ENCODE measurements around the gene OPHN1.
"Not testable (repeated sequence)": the region's sequence is repeated elsewhere in the genome, so short reads cannot be mapped to it uniquely, and the experiment has no call there.

Gene OPHN1

DNA sequence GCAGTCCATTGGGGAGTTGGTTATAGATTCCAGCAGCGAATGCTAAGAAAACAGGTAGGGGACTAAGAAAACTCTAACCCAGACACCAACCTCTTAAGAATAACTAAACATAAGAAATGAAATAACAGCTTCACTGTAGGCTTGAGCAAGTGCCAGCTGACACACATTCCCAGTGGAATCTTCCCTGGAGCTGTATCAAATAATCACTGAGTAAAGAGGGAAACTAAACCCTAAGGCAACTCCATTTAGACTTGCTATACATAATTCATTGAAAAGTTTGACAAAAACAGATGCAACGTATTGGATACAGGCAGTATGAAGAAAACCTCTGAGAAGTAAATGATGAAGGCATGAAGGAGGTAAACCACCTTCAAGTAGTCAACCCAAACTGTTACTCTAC lies 293.5 kb downstream of the OPHN1 start:
- no peak for DNase-seq

DNA sequence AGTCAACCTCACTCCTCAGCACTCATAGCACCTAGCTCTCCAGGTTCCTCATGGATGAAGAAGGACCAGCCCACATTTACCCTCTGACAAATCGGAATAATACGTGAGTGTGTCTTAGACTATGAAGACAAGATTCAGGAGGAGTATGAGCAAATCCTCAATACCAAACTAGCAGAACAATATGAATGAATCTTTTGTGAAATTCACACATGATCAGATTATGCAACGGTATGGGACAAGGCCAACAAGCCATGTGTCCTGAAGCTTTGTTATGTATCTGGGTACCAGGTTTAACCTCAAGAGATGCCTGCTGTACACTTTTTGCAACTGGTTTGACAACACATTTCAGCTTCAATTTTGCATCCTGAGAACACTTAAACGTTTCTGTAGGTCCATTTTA lies 300.1 kb downstream of the OPHN1 start:
- no peak for DNase-seq

DNA sequence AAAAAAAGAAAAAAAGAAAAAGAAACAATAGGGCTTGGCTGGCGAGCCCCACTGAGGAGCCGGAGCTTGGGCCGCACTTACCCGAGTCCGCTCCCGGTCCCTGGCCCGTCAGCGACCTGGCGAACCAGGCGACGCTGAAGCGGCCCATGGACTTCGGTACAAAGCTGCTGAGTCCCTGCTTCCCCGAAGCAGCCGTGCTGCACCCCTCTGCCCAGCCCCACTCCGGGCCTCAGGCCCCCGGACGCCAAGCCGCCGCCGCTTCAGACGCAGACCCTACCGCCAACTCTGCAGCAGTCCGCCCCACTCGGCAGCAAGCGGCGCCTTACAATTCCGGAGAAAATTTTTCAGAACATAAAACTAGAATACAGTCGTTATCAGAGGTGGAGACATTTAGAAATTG lies 300.5 kb downstream of the OPHN1 start:
- no peak for DNase-seq

DNA sequence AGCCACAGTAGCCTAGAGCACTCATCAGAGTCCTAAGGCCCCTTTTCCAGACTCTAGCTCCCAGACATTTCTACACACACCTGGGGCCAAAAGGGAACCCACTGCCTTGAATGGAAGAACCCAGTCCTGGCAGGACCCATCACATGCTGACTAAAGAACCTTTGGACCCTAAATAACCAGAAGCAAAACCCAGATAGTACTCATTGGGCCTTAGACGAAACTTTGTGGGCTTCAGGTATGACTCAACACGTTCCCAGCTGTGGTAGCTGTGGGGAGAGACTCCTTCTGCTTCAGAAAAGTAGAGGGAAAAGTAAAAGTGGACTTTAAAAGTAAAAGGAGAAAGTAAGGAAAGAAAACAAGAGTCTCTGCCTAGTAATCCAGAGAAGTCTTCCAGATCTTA lies 311.5 kb downstream of the OPHN1 start:
- no peak for DNase-seq

DNA sequence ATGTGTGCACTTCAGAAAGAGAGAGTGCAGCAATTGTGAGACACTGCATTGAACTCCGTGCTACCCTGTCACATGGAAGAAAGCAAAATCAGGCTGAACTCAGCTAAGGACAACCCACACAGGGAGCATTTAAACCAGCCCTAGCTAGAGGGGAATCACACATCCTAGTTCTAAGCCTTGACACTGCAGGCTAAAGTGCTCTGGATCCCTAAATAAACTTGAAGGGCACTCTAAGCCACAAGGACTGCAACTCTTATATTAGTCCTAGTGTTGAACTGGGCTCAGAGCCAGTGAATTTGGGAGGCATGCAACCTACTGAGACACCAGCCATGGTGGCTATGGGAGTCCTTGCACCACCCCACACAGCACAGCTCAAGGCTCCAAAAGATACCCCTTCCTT lies 311.9 kb downstream of the OPHN1 start:
- no peak for DNase-seq

DNA sequence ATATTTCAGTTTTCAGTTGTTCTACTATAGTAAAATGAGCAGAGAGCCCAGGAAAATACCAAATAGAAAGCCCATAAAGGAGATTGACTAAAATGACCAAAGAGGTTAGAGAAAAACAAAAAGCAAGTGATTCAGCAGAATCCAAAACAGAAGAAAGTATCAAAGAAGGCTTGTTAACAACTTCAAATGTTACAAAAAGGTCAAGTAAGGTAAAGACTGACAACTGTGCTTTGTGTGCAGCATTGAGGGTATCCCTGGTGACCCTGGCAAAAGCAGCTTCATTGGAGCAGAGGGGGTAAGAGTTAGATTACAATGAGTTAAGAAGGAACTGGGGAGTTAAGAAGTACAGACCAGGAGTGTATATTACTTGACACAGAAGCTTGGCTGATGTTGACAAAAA lies 317.9 kb downstream of the OPHN1 start:
- no peak for DNase-seq

DNA sequence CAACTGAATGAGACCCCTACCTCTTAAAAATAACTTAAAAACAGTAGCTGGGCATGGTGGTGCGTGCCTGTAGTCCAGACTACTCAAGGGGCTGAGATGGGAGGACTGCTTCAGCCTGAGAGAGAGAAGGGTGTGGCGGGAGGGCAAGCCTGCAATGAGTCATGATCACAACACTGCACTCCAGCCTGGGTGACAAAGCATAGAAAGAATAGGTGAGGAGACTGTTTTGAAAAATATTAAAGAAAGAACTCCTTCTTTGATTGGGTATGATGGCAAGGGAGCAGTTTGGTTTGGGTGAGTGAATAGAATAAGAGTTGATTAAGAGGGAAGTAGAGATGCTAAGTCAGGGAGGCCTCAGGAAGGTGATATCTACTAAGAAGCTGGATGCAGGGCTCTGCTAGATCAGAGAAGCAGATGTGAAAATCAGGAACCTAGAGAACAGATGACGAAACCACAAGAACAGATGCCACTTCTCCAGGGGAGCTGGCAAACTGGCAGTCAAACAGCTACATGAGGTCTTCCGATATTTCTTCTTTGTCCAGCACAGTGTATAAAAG lies 318.6 kb downstream of the OPHN1 start:
- DNase-seq, result no peak

DNA sequence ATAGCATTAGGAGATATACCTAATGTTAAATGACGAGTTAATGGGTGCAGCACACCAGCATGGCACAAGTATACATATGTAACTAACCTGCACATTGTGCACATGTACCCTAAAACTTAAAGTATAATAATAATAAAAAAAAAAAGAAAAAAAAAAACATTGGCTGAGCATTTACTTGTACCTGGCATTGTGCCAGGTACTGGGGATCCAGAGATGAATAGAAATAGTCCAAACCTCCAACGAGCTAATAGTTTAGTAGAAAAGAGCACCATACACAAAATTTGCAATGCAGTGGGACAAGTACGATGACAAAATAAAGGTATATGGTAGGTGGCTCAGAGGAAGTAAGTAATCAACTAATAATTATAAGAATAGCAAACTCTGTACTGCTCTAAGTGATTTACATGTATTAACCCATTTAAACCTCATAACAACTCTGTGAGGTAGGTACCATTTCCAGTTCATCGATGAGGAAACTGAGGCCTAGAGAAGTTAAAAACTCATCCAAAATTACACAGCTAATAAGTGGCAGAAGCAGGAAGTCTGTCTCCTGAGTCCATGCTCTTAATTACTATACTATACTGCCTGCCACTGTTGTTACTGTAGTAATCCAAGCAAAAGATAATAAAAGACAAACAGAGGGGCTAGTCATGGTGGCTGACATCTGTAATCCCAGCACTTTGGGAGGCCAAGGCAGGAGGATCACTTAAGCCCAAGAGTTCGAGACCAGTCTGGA lies 319.3 kb downstream of the OPHN1 start:
- DNase-seq, result no peak

DNA sequence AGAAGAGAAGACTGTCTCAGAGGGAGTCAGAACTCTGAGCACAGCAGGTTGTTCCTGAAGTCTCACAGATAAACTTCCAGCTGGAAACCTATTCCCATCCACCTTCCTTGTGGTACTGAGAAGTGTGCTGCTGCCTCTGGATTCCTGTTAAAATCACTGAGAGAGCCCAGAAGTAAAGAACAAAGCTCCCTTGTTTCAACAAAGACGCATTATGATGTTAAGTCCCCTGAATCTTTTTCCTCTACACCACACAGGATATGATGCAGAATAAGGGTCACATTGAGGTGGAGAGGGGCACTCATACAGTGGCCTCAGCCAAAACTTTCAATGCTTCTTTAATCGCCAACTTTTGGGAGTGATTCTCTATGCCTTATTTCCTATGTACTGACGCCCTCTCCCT lies 321.0 kb downstream of the OPHN1 start:
- no peak for DNase-seq

DNA sequence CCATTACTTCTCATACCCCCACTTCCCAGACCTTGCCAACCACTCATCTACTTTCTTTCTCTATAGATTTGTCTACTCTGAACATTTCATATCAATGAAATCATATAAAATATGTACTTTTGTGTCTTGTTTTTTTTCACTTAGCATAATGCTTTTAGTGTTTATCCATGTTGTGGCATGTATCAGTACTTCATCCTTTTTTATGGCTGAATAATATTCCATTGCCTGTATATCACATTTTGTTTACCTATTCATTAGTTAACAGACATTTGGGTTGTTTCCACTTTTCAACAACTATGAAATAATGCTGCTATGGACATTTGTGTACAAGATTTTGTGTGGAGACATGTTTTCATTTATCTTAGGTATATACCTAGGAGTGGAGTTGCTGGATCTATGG lies 324.1 kb downstream of the OPHN1 start:
- DNase-seq, result no peak

DNA sequence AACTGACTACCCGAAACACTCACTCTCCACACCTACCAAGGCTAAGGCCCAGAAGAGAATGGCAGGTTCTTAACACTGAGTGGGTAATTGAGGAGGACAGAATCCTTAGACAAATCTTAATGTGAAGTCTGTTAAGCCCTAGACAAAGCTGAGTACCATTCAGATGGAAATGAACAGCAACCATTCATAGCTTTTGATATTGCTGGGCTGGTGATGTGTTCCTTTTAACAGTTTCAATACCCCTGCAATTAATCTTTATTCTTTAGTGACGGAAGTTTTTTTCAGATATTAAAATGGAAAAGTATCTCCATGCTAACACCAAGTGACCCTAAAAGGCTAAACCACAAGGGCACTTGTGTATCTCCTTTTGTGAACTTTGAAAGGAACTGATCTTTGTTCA lies 334.9 kb downstream of the OPHN1 start:
- DNase-seq, result no peak

DNA sequence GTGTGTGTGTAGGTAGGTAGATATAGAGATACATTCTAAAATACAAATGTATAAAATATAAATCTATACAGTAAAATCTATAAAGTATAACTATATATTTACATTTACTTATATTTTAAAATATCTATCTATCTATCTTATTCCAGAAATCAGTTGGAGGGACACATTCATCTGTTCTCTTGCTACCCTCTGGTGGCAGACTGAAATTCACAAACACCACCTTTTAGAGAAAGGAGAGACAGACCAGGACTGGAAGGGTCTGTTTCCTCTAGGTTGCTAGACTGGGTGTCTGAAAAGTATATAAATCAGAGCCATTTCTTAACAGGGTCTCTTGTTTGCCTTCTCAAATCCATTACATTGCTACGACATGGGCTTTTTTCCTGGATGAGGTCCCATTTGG lies 343.0 kb downstream of the OPHN1 start:
- DNase-seq, result no peak

DNA sequence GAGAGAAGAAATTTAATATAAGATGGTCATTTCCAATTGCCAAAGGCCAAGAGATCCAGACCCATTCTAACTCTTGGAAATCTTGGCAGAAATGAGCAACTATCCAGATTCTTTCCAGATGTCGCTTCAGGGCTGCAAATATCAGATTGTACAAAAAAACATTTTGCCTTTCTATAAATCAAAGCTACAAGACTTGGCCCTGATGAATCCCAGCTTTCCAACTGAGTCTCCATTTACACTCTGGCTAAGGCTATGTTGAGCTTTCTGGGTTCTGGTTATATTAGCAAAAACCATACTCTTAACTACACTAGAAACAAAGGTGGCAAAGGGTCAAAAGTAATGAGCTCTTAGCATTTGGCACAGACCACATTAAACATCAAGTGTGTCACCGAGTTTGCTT lies 345.8 kb downstream of the OPHN1 start:
- no peak for DNase-seq

DNA sequence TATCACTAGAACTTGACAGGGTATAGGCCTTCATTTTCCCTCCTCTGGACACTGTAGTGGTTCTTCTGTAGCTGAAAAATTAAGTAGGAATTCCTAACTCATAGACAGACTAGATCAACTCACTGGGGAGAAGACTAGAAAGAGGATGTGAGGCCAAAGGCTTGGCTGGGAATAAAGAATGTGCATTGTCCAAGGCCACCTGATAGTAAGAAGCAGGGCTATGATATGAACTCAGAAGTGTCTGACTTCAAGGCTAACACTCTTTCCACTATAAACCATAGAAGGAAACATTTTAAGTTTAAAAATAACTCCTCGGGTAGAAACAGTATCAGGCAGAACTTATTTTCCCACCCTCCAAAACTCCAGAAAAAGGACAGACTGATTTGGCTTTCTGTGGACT lies 346.6 kb downstream of the OPHN1 start:
- DNase-seq, result no peak

DNA sequence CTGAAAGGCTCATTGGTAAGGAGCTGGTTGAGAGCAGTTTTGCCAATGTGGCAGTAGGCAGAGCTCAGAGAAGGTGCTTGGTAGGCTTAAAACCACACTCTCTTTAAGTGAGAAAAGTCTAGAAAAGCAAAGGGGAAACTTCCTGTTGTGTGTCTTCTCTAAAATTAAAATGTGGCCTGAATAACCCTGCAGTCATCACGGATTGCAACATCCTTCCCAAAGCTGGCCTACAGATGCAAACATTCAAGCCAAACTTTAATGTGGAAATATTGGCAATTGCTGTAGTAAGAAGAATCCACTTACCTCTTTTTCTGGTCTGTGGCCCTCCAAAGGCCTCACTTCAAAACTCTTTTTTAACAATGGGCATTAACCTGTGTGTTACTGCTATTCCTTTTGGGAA lies 348.5 kb downstream of the OPHN1 start:
- DNase-seq, result no peak

DNA sequence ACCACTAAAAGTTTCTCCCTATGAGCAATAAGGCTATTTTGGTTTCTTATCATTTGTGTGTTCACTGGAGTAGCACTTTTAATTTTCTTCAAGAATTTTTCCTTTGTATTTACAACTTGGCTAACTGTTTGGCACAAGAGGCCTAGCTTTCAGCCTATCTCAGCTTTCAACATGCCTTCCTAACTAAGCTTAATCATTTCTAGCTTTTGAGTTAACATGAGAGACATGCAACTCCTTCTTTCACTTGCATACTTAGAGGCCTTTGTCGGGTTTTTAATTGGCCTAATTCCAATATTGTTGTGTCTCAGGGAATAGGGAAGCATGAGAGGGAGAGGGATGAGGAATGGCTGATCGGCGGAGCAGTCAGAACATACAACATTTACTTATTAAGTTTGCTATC lies 349.8 kb downstream of the OPHN1 start:
- no peak for DNase-seq

DNA sequence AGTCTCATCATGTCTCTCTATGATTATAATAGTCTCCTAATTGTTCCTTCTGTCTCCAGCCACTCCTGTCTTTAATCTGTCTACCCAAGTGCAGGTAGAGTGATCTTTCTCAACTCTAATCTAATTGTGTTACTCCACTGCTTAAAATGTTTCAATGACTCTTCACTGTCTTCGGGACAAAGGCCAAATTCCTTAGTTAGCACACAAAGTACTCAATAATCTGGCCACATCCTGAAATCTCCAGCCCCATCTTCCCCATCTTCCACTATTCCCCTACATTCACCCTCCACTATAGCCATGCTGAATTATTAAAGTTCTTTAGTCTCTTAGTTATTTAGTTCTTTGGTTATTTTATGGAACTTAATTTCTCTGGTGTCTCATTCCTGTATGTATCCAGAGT lies 353.3 kb downstream of the OPHN1 start:
- no peak for DNase-seq

DNA sequence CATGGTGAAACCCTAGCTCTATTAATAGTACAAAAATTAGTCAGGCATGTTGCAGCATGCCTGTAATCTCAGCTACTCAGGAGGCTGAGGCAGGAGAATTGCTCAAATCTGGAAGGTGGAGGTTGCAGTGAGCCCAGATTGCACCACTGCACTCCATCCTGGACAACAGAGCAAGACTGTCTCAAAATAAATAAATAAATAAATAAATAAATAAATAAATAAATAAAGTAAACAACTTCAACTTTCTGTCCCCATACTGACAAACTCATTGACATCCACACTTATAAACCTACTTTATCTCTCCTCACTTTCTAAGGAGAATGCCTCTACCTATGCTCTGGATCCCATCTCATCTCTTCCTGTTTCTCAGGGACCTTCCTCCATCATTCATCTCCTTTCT lies 354.5 kb downstream of the OPHN1 start:
- DNase-seq, result not testable (repeated sequence)

DNA sequence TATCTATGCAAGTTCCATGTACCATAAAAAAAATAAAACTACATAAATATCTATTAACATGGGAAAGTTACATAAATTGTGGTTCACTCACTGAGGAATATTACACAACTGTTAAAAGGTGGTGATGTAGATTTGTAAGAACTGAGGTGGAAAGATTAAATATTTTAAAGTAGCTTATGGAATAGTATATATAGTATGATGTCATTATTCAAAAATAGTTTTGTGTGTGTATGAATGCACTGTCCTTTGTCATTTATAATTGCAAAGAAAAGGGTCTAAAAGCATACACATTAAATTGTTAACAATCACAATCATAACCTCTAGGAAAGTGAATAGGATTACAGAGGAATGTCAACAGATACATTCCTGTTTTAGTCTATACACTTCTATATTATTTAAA lies 355.9 kb downstream of the OPHN1 start:
- no peak for DNase-seq

DNA sequence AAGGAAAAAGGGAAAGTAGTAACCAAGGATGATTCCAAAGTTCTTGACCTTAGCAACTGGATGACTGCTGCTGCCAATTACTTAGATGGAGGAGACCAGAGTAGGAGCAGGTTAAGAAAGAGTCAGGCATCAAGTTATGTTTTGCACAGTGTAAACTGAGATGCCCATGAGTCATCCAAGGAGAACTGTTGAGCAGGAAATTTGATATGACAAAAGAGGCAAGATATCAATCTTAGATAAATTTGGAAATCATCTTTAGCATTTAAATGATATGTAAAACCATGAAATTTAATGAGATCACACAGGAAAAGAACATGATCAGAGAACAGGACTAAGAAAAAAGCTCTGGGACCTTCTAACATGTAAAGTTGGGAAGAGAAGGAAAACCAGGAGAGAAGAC lies 361.3 kb downstream of the OPHN1 start:
- no peak for DNase-seq

DNA sequence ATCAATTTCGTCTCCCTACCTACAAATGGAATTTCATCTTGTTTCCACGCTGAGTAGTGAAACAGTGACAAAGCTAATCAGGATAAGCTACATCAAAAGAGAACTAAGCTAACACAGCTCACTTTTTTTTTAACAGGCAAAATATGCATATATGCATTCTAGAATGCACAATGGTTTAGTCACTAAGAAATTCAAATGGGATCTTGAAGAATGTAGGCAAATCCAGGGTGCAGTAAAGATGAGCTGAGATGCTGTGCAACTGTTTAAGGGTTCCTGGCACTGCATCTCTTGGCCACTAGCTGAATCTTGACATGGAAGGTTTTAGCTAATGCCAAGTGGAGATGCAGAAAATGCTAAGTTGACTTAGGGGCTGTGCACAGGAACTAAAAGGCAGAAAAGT lies 363.2 kb downstream of the OPHN1 start:
- not testable (repeated sequence) for DNase-seq

DNA sequence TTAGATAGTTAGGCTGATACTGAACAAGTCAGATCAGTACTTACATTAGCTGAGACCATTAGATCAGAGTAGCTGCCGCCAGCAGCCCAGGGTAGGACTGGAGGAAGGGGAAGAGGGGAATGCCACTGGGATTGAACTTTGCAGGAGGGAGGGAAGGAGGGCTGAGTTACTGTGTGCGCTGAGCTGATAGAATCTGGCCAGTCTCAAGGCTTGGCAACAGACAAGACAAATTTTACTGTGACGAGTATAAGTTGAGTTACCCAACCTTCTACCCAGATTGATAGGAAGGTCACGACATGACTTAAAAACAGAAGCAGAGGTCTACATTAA lies 372.1 kb downstream of the OPHN1 start:
- no peak for DNase-seq

DNA sequence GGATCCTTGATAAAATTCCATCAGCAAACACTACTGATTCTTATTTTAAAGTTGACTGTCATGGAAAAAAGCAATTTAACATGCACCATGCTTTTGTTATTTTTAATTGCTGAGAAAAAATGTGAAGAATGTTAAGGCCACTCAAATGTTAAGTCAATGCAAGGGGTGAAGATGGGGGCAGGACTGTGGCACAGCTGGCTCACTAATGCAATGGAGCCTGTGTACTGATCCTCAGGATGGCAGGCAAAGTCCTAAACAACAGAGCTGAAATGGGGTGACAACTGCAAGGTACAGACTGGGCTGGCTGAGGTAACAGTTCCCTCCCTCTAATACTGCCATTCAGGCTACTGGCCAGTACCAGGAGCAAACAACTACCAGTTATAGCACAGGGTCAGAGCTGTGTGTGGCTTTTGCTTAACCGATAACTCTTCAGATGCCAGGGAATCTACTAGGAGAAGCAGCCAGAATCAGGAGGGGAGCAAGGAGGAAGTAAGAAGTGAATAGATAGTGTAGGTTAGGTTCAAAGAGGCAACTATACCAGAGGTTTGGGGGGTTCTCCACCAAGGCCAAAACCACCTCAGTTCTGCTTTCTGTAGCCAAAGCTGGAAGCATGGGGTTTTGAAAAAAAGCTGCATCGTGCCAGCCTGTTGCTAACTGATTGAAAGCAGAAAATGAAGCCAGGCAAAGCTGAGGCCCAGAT lies 372.6 kb downstream of the OPHN1 start:
- DNase-seq, result no peak

DNA sequence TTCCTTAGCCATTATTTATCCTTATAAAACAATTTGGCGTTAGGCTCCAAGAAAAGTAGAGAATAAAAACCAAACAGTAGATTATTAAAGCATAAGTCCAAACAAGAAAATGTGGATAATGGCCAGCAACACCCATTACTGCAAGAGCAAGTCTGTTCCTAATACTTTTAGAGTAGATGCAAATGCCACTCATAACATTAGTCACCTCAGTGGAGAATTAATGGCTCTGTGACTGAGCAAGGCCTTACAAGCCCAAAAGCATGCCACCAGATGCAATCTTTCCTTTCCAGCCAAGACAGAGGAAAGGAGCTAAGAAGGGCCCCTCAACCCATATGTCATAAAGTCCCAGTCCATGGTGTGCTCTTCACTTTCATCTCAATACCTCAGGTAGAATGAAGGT lies 373.8 kb downstream of the OPHN1 start:
- DNase-seq, result no peak

DNA sequence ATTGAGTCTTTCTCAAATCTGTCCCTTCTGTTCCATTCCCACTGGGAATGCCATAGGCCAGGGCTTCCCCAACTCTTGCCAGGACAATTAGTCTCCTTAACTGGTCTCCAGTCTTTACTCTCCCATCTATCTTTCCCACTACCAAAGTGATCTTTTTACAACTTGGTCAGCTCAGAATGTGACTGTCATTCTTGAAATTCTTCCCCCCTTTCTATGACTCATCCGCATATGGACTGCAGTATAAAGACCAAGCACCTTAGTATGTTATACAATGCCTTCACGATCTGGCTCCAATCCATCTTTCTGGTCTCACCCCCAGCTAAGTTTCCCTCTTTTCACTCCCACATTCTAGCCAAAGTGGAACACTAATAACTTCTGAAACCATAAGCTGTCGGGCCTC lies 383.8 kb downstream of the OPHN1 start:
- DNase-seq, result no peak

Measured in NCI-H1048 (cell line).